Right ventricle myocardium inferior (tissue), 1 donor: ENCODE data around the gene LCN12. TPM values are rescaled to one million over a fixed set of nuclear protein-coding genes. Genes with fewer than 3 reads are reported as not detected.

Source experiments
- ATAC-seq: fragments of 200-7000 bp; cut with Tn5 transposase; one replicate; pipeline ENCODE4 v1.9.1; 2020; ENCODE audit warnings: mild to moderate bottlenecking, moderate library complexity
- DNase-seq: peaks from one replicate; pipeline ENCODE4 v3.0.0; 2021; ENCODE audit errors: missing footprints
- intact Hi-C: fragments of 100-400 bp; cut with DNase I; formaldehyde crosslinking; loops from one replicate; pipeline ENCODE4 v1.11.0; 2022
- total RNA-seq: library from RNA; stranded (reverse); fragmentation: NEBNext Ultra II Directional; extraction: Animal tissue kit (Norgen Biotek cat#: 25700); gene quantifications from one replicate; pipeline ENCODE4 v1.2.1, GENCODE V29; 2021
- donor health status: DM: no; HTN: yes; CAD: no; lungs with severe emphysema.

The LCN12 gene
- total RNA-seq, 1 donor from 2014 or later: 2.9 TPM

DNA sequence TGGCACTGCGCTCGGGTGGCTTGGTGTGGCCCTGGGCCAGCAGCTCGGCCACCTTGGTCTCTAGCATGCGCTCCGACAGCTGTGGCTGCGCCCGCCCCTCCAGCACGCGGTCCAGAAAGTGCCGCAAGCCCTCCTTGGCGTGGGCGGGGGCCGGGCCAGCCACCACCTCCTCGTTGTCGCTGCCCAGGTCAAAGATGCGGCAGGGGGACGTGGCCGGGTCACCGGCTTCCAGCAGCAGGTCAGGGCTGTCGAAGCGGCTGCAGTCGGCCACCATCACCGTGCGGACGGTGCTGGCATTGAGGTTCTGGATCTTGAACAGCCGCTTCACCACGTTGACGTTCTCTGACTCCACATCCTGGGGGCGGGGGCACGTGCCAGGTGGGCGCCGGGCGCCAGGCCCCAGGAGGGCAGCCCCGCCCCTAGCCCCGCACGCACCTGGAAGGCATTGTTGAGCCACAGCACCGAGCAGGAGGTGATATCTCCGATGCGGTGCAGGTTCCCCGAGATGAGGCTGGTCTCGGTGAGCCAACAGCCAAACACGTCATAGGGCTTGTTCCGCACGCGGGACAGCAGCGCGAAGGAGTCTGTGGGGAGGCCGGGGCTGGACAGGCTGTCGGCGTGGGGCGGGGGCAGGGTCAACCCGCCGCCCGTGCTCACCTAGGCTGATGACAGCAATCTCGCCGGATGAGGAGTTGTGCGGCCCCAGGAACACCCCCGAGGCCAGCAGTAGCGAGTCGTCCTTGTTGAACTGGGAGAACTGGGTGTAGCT is 9.8 kb upstream of the LCN12 start:
- ATAC-seq (no peak), DNase-seq (peak; percentile 67)
- intact Hi-C loops: loop anchor here (5.0 kb wide), 4 partner anchors 40 to 135 kb away; partner anchors contain the start of genes EDF1, RABL6 and TRAF2

GRCh38 chr9:136942881-136943230 is 9.2 kb upstream of the LCN12 start:
- intact Hi-C loops: loop anchor here (5.0 kb wide), 4 partner anchors 41 to 136 kb away; partner anchors contain the start of genes EDF1, RABL6 and TRAF2
- no peak for ATAC-seq
- DNase-seq: no peak

GRCh38 chr9:136943291-136944211 is 8.5 kb upstream of the LCN12 start:
- ATAC-seq (no peak), DNase-seq (no peak)
- intact Hi-C loops: loop anchor here (1.0 to 5.0 kb wide), 6 partner anchors 41 to 153 kb away; partner anchors contain the start of genes EDF1, PHPT1, RABL6 and TMEM141

DNA sequence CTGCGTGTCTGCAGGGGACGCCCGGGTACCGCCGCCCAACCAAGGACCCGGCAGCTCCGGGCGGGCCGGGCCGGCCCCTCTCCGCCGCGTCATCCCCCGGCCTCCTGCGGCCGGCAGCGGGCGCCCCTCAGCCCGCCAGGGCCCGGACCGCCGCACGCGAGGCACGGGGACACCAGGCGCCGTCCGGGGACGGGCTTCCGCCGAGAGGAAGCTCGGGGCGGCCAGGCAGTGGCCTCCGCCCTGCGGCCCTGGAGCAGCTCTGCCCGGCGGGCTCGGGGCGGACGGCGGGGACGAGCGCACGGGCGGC is 7.9 kb upstream of the LCN12 start:
- intact Hi-C loops: loop anchor here (1.0 to 5.0 kb wide), 6 partner anchors 42 to 153 kb away; partner anchors contain the start of genes EDF1, PHPT1, RABL6 and TMEM141
- DNase-seq: no peak
- ATAC-seq: peak; percentile 14

DNA sequence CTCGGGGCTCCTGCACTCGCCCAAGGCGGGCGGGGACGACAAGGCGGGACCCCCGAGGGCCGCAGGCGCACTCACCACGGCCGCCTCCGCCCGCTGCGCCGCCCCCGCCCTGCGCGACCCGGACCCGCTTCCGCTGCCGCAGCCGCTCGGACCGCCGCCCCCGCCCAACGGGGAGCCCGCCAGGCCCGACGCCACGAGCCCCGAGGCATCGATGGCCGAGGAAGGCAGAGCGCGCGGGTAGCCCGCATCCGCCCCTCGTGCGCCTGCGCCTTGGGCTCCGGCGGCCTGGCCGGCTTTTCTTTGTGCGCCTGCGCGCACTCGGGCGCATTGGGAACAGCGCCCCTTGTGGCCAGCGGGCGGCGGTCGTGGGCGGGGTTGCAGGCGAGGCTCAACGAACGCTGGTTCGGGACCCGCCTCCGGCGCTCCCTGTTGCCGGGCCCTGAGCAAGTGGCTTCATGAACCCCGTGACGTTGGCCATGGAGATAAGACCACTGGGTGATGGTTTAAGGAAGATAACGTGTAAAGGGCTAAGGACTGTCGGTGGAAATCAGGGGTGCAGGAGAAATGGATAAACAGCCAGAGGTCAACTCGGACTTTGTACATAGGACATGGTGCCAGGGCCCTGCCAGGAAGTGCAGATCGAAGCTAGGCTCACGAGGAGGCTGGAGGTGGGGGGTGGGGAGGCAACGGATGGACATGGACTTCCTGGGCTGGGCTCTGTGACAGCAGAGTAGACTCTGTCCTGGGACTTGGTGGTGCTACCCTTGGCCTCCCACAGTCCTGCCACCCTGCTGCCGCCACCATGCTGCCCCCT is 7.3 kb upstream of the LCN12 start, which contains the start of the genes C8G and FBXW5:
Gene C8G (plus strand): TSS at position 725 of the 814 bp plus-strand sequence. CDS start 78 bp downstream, at position 803.
Gene FBXW5 (minus strand): TSS at position 220 of the 814 bp plus-strand sequence. CDS start 655 bp downstream, outside the sequence.
- ATAC-seq (peak; percentile 81), DNase-seq (peak; percentile 98)
- intact Hi-C loops: loop anchor here (1.0 to 5.0 kb wide), 6 partner anchors 42 to 154 kb away; partner anchors contain the start of genes EDF1, PHPT1, RABL6 and TMEM141

DNA sequence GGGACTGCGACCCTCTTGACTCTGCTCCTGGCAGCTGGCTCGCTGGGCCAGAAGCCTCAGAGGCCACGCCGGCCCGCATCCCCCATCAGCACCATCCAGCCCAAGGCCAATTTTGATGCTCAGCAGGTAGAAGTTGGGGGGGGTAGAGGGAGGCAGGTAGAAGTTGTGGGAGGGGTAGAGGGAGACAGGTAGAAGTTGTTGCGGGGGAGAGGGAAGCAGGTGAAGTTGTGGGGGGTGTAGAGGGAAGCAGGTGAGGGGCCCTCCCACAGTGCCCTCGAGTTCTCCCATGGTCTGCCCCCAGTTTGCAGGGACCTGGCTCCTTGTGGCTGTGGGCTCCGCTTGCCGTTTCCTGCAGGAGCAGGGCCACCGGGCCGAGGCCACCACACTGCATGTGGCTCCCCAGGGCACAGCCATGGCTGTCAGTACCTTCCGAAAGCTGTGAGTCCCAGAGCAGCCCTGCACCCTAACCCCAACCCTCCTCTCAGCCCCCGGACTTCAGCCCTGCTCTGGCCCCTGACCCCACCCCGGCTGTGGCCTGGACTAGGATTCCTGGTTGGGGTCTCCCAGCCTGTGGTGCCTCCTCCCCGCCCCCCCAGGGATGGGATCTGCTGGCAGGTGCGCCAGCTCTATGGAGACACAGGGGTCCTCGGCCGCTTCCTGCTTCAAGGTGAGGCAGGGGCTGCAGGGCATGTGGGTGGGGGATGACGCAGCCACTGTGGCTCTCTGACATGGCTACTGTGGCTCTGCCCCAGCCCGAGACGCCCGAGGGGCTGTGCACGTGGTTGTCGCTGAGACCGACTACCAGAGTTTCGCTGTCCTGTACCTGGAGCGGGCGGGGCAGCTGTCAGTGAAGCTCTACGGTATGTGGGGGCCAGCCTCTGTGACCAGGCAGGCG is 6.5 kb upstream of the LCN12 start:
- ATAC-seq (no peak), DNase-seq (peak; percentile 76)
- intact Hi-C loops: loop anchor here (2.0 kb wide), 1 partner anchor 155 kb away; the partner anchor contains the start of gene TMEM141

- intact Hi-C loops: no loop called here
- DNase-seq (no peak), ATAC-seq (no peak)
These were observed 5.6 kb upstream of the LCN12 start for GRCh38 chr9:136946228-136947027.

- DNase-seq (peak; percentile 65), ATAC-seq (no peak)
- intact Hi-C loops: no loop called here
These were observed 4.8 kb upstream of the LCN12 start for GRCh38 chr9:136947028-136947891.

- ATAC-seq (no peak), DNase-seq (peak; percentile 86)
- intact Hi-C loops: loop anchor here (2.0 kb wide), 1 partner anchor 87 kb away; no protein-coding TSS in a partner anchor
These were observed 4.0 kb upstream of the LCN12 start for GRCh38 chr9:136947955-136948510.

- peak; percentile 56 for DNase-seq
- ATAC-seq: no peak
These were observed 2.7 kb upstream of the LCN12 start for GRCh38 chr9:136949239-136949816.

GRCh38 chr9:136949817-136950655 is 2.0 kb upstream of the LCN12 start:
- intact Hi-C loops: loop anchor here (1.0 to 2.0 kb wide), 3 partner anchors 28 to 85 kb away; no protein-coding TSS in a partner anchor
- DNase-seq: peak; percentile 98
- ATAC-seq: peak; percentile 89

More at GRCh38 chr9:136949239-136949816, 2.7 kb upstream of the LCN12 start:
- intact Hi-C loops: loop anchor here (2.0 kb wide), 1 partner anchor 85 kb away; no protein-coding TSS in a partner anchor

DNA sequence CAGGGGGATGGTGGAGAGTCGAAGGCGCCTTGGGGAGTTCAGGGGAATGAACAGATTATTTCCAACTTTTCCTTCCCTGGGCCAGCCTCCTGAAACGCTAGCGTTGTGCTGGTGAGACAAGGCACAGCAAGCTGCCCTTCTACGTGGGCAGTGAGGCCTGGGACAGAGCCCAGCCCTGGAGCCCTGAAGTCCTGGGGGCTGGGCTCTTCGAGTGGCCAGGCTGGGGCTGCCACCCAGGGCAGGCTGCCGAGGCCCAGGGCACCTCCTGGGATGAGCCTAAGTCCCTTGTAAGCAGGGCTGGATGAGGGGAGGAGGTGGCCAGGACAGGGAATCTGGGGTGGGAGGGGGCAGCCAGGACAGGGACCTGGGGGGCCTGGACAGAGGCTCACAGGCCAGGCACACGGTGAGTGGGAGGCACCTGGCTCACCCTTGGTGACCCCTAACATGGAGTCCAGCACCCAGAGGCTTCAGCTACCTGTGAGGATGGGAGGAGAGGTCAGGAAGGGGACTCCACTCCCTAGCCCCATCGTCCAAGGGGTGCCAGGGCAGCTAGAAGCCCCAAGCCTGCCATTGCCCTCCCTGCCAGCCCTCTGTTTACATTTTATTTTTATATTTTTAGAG is 1.3 kb upstream of the LCN12 start:
- intact Hi-C loops: loop anchor here (1.0 to 2.0 kb wide), 2 partner anchors 28 to 40 kb away; no protein-coding TSS in a partner anchor
- DNase-seq: peak; percentile 34
- ATAC-seq: peak; percentile 46

DNA sequence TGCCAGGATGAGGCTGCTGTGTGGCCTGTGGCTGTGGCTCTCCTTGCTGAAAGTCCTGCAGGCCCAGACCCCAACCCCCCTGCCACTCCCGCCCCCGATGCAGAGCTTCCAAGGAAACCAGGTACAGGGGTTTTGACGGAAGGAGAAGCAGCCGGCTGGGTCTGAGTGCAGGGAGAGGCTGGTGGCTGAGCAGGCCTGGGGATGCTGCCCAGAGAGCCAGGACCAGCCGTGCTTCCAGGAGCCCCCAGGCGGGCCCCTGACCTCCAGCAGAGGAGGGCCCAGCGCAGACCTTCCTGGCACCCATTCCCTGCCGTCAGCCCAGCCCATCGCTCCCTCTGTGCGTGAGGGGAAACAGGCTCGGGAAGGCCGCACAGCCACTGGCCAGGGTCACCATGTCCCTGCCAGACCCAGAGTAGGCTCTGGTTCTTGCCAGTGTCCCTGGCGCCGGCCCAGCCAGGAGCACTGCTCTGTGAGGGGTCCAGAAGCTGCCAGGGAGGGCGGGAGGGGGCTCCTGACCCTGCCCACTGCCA is 313 bp downstream of the LCN12 start:
- DNase-seq (peak; percentile 66), ATAC-seq (no peak)

More for the DNA sequence above, 313 bp downstream of the LCN12 start:
- intact Hi-C loops: no loop called here
